Hindlimb muscle (tissue), 1 donor: ENCODE measurements around the gene AUH. TPM values are rescaled to one million over a fixed set of nuclear protein-coding genes. Genes with fewer than 3 reads are reported as not detected.
A peak's percentile ranks its signal among the peaks of the same experiment; 100 is the strongest.

Experiments used
- DNase-seq: peaks from one replicate; pipeline ENCODE4 v3.0.0-alpha.2; 2013
- polyA plus RNA-seq: library from polyadenylated mRNA; unstranded; fragments of 120-200 nt; gene quantifications from one replicate; pipeline ENCODE4 v1.2.1, GENCODE V29; 2013; ENCODE audit not compliant: insufficient read length

Gene AUH
- polyA plus RNA-seq, 1 donor: 12.8 TPM

DNA sequence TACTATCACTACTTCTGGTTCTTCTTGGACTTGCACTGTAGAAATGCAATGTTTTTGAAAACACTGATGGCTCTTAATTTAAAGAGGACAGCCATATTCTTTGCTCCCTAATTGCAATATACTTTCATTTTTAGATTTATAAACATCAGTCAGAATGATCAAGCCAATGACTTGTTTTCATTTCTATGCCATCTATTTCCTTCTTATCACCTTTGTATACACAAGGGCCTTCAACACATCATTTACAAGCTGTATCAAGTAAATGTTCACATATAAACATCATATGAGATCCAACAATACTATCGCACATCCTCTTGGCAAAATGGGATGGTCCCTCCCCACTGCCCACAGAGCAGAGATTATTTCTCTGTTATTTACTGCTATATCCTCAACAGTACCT lies 24.9 kb downstream of the AUH start:
- no peak for DNase-seq

DNA sequence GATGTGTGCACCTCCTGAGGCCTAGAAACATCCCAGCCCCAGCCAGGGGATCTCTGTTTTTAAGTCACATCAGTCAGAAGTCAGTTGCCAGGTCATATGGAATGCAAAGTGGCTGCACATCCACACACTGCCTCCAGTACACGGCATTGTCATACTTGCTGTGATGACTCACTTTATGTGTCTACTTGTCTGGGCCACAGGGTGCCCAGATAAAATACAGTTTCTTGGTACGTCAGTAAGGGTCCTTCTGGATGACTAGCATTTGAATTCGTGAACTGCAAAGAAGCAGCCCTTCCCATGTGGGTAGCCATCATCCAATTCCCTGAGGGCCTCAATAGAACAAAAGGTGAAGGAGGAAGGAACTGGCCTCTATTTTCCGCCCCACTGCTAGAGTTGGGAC lies 27.7 kb downstream of the AUH start:
- no peak for DNase-seq

DNA sequence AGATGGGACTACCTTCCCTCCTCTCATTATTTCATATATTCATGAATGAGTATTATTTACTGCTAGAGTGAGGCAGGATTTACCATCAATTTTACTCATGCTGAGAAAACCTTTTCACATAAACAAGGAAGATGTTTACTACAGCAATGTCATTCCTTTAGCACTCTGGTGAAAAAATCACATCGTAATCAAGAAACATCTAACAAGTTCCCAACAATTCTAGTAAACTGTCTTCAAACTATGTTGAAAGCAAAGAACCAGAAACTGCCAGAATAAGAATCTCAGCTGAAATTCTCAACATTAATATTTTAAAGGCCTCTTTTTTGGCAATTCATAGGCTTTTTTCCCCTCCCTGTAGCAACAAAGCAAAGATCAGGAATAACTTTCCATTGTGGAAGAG lies 28.2 kb downstream of the AUH start:
- DNase-seq: no peak

DNA sequence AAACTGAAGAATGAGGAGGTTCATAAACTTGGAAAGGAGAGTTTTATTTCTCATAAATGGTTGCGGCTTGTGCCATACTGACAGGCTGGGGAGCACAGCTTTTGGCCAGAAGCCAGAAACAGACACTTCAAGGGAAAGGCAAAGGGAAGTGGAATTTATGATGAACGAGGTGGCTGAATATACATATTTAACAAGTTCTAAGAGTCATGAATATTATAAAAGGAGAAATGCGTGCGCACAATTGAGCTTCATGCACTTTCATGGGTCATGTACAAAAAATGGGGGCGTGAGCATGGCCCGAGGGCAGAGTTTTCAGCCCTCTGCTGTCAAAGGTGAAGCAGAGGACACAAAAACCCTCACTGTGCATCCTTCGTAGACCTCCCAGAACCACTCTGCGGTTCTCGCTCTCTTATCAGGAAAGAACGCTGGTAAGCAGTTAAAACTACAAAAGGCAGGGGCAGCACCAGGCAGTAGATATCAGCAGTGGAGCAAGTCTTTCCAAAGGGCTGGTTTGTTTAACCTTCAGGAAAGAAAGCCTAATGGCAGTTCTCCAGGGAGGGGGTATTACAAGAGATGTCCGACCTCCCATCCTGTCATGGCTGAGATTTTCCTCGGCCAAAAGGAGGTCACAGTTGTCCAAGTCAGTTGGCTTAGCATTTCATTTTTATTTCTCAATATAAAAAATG lies 29.0 kb downstream of the AUH start:
- DNase-seq: no peak

DNA sequence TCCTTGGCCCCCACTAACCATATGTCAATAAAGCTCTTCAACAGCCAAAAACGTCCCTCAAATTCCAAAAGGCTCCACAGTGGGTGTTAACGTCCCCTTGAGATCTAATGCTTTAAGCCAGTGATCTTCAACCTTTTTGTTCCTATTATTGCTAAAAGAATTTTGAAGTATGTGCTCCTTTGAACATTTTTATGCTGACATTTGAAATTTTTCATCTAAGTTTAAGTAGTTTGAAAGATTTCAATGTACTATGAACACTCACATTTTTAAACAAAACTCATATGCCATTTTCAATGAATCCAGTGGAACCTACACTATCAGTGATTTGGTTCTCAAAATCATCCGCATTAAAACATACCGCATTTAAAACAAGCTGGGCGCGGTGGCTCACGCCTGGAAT lies 29.9 kb downstream of the AUH start:
- DNase-seq: no peak

DNA sequence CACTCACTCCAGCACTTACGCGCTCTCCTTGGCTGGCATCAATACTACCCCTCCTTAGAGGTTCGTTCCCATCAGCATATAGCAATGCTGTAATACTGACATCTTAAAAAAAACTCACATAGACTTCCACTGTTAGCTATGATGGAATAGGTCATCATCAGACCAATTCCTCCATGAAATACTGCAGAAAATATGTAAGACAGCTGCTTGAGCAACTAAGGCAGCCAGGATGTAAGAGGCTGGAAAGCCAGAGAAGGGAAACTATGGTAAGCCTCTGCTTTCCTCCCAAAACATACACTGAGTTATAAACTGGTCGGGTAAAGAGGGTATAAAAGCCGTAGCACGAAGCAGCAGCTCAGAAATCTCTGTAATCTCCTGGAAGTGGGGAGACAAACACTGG lies 33.5 kb downstream of the AUH start:
- no peak for DNase-seq

DNA sequence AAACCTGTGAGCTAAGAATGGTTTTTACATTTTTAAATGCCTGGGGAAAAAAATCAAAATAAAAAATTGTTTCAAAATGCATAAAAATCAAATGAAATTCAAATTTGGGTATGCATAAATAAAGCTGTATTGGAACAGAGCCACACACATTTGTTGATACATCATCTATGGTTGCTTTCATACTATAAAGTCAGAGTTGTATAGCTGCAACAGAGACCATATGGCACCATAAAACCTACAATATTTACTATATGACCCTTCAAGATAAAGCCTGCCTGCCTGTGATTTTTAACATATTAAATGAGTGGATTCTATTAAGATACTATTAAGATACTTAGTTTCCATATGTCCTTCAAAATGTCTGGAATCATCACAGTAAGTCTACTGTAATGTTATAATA lies 40.0 kb downstream of the AUH start:
- no peak for DNase-seq

DNA sequence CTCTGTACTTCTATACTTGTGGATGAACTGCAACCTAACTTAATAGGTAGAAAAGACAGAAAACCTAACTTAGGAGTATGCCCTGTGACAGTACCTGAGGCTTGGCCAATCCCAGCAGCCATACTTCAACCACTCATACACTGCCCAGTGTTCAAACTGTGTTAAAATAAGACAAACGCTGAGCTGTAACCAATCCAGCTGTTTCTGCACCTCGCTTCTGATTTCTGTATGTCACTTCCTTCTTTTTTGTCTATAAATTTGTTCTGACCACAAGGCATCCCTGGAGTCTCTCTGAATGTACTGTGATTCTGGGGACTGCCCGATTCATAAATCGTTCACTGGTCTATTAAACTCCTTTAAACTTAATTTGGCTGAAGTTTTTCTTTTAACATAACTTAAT lies 41.4 kb downstream of the AUH start:
- DNase-seq: no peak

DNA sequence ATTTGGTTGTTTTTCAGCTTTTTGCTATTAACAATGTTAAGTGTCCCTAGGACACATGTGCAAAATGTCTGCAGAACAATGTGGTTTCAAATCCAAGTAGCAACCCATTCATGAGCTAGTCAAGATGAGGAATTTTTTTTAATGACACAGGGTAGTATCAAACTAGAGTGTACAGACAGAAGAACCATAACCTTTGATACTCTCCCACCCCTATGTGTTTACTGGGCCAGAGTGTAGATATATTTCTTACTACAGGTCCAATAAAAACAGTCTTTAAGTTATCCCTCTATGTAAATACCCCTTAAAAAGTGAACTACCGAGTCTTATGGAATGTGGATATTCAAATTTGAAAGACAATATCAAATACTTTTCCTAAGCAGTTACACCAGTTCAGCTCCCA lies 45.6 kb downstream of the AUH start:
- no peak for DNase-seq

DNA sequence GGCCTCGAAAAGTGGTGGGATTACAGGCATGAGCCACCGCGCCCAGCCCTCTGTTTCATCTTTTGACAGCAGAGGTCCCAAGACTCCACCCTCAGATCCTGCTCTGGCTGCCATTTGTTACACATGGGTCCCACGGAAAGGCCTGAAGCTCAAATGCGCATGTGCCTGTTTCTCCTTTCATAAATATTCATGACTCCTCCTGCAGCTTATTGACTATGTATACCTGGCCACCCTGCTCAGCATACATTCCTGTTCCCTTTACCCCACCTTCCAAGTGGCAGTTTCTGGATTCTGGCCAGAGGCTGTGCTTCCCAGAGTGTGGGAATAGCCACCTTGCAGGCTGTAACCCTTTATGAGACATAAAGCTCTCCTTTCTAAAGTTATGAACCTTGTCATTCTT lies 46.5 kb downstream of the AUH start:
- DNase-seq: no peak

DNA sequence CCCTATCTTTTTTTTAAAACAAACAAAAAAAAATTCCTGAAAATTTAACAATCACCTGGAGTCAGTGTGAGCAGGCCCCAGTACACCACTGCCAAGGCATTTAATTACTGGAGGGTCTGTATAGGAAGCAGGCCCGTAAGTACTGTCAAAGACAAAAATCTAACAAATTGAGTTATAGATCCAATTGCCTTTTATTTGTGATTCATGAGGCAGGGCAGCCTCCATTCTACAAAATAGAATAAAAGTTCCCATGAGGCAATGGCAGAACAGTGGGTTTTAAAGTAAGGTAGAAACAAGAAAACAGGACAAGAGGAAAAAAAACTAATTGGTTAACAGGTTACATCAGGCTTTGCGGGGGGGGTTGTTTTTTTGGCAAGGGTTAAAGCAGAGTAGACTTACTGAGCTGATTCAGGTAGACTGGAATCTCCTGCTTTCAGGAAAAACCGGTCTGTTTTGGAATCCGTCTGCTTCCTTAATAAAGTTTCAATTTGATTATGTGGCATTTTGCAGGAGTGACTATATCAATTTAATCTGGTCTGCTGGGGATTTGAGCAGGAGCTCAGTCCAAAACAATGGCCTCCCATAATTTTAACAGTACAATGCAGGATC lies 48.9 kb downstream of the AUH start:
- no peak for DNase-seq

DNA sequence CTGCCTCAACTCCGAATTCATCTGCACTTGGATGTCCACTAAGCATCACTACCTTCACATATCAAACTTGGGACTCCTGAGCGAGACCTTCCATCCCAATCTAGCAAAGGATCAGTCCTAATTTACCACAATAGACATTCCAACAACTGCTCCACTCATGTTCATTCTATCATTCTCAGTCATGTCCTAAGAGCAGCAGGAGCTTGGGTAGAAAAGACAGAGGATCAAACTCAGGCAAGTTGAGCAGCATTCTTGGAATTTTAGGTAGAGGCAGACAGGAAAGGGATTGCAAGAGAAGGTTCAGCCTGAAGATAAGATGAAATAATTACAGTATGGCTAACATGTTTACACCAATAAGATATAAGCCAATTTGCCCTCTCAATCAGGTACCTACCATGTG lies 51.7 kb downstream of the AUH start:
- DNase-seq: no peak

DNA sequence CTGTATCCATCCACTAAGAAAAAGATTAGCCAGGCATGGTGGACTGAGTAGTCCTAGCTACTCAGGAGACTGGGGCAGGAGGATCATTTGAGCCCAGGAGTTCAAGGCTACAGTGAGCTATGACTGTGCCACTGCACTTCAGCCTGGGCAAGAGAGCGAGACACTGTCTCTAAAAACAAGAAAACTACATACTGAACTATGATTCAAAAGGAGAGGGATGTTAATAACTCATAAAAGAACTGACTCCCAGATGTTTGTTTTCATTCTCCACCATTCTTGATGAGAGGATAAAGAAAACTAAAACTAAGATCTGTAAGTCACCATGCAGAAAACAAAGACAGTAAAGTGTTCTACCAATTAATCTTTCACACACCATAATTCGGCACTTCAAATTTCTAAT lies 53.5 kb downstream of the AUH start:
- no peak for DNase-seq

DNA sequence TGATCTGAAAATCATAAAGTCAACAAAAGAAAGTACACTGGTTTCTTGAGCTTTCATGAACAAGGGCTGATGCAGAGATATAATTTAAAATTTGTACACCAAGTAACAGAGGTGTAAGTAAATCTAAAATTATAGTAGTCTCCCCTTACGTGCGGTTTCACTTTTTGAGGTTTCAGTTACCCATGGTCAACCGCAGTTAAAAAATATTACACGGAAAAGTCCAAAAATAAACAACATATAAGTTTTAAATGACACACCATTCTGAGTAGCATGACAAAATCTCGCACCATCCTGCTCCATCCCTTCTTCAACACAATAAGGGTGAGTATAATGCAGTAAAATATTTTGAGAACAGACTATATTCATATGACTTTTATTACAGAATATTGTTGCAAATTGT lies 54.4 kb downstream of the AUH start:
- no peak for DNase-seq

DNA sequence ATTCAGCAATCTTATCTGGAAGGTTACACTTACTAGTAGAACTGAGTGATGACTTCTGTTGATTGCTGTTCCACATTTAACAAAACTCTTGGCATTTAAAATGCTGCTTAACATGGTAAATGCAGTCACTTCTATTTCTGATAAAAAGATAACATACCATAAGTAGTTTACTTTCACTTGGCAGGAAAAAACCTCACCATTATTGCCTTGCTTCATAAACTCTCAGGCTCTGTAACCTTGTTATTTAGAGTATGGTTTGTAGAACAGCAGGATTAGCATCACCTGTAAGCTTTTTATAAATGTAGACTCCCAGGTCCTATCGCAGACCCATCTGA lies 55.5 kb downstream of the AUH start:
- DNase-seq: no peak

DNA sequence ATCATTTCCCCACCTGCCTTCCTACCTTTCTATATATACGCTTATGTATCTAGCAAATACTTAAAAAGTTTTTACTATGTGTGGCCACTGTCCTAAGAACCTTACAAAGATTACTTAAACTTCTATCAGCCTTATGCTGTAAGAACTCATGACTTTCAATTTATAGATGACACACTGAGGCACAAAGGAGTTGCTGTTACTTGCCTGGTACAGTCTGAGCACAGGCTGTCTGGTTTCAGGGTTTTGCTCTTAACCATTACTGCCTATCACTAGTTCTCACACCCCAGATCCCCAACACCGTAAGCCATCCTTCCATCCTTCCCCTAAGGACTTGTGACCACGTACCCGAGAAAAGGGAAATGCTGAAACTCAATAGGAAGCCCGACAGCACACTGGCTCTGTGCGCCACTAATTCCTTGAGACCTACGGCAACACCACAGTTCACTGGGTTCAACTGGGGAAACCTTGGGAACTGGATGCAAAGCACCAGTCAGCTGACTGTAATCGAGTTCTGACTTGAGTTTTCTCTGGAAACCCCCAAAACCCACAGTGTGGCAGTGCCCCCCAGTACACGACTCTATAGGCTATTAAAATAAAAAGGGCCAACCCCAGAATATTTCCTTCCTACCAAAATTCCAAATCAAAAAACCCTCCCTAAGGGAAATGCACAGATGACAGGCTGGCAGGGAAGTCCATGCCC lies 56.0 kb downstream of the AUH start:
- DNase-seq: no peak

DNA sequence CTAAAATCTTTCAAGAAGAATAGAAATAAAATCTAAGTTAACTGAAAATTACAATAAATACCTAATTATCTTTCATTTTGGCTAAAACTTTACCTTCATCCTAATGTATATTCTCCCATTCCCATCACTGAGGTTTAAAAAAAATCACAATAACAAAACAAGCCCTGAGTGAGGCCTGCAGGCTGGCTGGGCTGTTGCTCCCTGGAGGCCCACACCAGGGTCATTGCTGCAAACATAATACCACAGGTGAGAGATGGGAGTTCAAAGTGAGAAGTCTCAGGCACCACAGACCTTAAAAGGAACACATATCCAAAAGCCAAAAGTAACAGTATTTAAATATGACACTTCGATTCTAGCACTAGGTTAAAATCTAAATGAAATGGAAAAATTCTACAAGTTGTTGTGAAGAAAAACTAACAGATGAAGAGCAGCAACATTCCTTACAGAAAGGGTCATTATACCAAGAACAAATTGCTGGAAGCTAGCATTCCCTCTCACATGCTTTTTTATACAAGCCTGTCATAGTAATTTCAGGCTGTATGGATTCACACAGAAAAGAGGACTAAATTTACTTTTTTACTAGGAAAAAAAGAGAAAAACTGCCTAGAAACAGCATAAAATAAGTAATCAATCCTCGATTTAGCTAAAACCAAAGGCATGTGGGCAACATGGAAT lies 57.8 kb downstream of the AUH start:
- DNase-seq: no peak

DNA sequence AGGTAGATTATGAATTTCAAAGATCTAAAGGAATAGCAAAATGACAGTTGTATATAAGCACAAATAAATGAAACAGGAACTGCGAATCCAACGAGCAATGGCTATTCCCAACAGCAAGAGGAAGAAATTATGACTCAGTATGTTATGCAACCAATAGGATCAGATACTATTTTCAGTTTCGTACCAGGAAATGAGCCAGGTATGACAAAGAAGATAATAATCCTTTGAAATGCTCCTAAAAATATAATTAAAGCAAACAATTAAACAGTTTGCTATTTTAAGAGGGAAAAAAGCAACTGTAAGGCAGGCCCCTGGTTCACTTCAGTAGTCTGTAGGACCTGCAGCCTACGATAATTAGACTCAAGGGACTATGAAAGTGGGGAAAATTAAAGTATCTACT lies 58.9 kb downstream of the AUH start:
- DNase-seq: no peak

DNA sequence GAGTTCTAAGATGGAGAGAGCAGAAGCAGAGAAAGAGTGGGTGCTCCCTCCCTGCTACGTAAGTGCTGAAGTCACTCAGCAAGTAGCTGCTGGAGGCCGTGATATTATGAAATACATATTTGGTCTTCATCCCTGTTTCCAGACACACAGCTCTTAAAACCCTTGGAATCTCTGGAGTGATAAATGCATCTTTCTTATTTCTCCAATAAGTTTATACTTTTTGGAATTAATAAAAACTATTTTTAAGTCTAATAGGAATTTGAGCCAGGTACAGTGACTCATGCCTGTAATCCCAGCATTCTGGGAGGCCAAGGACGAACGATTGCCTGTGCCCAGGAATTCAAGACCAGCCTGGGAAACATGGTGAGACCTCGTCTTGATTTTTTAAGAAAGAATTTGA lies 60.6 kb downstream of the AUH start:
- DNase-seq: peak; percentile 19

DNA sequence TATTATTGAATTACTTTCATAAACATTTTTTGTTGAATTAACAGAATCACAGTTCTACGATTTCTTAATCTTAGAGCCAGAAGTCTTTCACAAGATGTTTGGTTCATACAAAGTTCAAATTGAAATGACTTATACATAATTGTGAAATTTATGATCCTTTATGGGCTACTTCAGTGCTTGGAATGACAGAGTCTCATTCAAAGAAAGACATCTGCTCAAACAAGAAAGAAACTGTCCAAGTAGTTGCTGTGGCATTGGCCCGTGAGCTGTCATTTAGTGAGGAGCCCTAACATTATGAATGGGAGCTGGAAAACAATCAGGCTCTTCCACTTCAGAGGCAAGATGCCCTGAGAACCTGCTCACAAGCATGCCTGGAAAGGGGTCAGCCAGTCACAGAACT lies 63.4 kb downstream of the AUH start:
- DNase-seq: no peak

DNA sequence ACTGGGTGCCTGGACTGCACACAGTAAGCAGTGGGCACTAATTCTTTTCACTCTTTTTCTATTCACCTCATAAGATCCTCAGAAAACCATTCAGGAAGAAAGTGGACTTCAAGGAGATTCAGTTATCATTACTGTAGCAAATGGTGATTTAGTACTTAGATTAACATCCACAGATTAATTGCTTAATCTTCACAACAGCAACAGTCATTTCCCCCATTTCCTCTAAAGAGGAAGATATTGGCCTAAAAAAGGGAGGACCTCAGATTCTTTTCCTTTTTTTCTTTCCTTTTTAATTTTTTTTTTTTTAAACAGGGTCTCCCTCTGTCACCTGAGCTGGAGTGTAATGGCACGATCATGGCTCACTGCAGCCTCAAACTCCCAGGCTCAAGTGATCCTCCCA lies 64.4 kb downstream of the AUH start:
- no peak for DNase-seq

DNA sequence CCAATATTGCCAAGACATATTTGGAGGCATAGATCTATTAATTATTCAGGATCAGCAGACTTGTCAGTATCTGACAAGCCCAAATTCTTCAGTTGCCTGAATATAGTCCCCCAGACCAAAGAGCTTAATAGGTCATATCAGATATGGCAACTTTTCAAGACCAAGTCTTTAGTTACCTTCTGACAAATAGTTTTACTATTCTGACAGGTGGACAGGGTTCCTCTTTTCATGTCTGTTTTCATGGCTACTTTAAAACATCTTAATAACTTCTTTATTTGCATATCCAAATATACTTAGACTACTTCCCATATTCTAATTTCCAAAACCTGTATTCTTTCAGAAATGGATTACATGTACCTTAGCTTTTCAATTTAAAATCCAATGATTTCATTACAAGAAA lies 65.4 kb downstream of the AUH start:
- no peak for DNase-seq

DNA sequence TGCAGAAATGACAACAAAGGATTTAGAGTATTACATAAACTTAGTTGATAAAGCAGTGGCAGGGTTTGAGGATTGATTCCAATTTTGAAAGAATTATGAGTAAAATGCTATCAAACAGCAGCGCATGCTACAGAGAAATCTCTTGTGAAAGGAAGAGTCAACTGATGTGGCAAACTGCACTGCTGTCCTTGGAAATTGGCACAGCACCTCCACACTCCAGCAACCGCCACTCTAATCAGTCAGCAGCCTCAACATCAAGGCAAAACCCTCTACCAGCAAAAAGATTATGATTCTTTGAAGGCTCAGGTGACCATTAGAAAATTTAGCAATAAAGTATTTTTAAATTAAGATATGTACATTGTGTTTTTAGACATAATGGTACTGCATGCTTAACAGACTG lies 66.4 kb downstream of the AUH start:
- DNase-seq: no peak

DNA sequence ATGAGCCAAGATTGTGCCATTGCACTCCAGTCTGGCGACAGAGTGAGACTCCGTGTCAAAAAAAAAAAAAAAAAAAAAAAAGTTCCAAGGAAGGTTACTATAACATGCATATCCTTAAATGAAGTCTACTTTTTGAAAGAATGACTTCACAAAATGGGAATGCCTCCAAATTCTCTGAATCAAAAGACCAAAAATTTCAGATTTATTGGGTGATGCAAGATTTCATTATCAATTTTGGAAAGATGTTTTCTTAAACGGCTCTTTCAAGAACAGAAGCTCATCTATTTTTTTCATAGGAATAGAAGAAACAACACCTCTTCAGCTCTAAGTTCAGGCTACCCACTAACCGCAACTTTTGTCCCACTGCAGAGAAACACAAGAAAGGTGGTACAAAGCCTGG lies 69.9 kb downstream of the AUH start:
- DNase-seq: no peak
